ENCODE data around the gene NRCAM.

DNA sequence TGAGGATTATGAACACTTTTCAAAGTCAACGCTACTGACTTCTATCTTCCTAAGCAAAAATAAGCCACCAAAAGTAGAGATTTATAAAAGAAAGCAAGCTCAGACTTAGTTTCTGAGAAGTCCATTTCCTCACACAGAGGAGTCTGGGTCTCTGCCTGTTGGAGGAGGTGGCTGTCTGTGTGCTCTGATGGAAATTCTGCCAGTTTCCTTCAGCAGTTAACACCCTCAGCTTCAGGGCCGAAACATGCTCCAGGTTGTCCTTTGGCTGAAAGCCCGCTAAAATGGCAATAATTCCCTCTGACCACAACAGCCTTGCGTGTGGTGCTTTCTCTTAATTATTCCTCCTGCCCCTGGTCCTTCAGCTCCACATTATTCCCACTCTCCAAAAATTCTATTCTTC lies 198.3 kb downstream of the NRCAM start:
- TF ChIP-seq, protein P1, sequence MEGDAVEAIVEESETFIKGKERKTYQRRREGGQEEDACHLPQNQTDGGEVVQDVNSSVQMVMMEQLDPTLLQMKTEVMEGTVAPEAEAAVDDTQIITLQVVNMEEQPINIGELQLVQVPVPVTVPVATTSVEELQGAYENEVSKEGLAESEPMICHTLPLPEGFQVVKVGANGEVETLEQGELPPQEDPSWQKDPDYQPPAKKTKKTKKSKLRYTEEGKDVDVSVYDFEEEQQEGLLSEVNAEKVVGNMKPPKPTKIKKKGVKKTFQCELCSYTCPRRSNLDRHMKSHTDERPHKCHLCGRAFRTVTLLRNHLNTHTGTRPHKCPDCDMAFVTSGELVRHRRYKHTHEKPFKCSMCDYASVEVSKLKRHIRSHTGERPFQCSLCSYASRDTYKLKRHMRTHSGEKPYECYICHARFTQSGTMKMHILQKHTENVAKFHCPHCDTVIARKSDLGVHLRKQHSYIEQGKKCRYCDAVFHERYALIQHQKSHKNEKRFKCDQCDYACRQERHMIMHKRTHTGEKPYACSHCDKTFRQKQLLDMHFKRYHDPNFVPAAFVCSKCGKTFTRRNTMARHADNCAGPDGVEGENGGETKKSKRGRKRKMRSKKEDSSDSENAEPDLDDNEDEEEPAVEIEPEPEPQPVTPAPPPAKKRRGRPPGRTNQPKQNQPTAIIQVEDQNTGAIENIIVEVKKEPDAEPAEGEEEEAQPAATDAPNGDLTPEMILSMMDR (IDR thresholded peaks at IDR 0.05) = no peak
- TF ChIP-seq EP300 (IDR thresholded peaks at IDR 0.05) (no peak), POLR2AphosphoS5 (IDR thresholded peaks at IDR 0.05) (no peak)

Measured in gastroesophageal sphincter (tissue), 3 donors.